WI38 (cell line): ENCODE measurements around the gene NETO1.

ENCODE experiments used
- H3K4me3 ChIP-seq: 2 replicates; pipeline ENCODE4 v1.5.1; 2011; ENCODE audit warnings: low read depth, mild to moderate bottlenecking, control low read depth, low read length
- TF ChIP-seq, protein P1 (sequence below): IDR thresholded peaks from 2 replicates; pipeline ENCODE4 v1.5.1; 2012; ENCODE audit warnings: low read depth, mild to moderate bottlenecking, control low read depth, low read length

NETO1 gene, protein sequence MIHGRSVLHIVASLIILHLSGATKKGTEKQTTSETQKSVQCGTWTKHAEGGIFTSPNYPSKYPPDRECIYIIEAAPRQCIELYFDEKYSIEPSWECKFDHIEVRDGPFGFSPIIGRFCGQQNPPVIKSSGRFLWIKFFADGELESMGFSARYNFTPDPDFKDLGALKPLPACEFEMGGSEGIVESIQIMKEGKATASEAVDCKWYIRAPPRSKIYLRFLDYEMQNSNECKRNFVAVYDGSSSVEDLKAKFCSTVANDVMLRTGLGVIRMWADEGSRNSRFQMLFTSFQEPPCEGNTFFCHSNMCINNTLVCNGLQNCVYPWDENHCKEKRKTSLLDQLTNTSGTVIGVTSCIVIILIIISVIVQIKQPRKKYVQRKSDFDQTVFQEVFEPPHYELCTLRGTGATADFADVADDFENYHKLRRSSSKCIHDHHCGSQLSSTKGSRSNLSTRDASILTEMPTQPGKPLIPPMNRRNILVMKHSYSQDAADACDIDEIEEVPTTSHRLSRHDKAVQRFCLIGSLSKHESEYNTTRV

DNA sequence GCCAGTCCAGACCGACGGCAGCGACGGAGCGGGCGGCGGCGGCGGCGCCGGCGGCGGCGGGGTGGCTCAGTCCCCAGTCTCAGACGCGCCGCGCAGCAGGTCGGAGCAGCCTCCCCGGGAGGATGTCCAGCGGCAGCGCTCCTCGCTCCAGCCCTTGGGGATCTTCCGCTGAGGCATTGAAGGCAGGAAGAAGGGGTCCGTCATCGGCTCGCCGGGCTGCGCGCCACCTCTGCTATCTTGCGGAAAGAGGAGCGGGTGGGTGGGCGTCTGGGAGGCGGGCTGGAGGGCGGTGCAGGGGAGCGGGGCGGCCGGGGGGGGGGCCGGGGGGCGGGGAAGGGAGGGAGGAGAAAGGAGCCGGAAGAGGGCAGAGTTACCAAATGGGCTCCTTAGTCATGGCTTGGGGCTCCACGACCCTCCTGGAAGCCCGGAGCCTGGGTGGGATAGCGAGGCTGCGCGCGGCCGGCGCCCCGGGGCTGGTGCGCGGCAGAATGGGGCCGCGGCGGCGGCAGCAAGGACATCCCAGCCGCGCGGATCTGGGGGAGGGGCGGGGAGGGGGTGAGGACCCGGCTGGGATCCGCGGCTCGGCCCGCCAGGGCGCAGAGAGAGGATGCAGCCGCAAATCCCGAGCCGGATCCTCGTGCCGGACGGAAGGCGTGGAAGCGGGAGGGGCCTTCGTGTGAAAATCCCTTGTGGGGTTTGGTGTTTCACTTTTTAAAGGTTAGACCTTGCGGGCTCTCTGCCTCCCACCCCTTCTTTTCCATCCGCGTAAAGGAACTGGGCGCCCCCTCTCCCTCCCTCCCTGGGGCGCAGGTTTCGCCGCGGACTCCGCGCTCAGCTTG lies at the start of gene NETO1:
Gene NETO1, minus strand, starts transcription at position 242 of the 839 bp plus-strand sequence. CDS start 696 bp downstream, outside the sequence.
- H3K4me3 ChIP-seq, result peak within 1 kb of the TSS; percentile 58
- TF ChIP-seq, protein P1, sequence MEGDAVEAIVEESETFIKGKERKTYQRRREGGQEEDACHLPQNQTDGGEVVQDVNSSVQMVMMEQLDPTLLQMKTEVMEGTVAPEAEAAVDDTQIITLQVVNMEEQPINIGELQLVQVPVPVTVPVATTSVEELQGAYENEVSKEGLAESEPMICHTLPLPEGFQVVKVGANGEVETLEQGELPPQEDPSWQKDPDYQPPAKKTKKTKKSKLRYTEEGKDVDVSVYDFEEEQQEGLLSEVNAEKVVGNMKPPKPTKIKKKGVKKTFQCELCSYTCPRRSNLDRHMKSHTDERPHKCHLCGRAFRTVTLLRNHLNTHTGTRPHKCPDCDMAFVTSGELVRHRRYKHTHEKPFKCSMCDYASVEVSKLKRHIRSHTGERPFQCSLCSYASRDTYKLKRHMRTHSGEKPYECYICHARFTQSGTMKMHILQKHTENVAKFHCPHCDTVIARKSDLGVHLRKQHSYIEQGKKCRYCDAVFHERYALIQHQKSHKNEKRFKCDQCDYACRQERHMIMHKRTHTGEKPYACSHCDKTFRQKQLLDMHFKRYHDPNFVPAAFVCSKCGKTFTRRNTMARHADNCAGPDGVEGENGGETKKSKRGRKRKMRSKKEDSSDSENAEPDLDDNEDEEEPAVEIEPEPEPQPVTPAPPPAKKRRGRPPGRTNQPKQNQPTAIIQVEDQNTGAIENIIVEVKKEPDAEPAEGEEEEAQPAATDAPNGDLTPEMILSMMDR, result no peak

DNA sequence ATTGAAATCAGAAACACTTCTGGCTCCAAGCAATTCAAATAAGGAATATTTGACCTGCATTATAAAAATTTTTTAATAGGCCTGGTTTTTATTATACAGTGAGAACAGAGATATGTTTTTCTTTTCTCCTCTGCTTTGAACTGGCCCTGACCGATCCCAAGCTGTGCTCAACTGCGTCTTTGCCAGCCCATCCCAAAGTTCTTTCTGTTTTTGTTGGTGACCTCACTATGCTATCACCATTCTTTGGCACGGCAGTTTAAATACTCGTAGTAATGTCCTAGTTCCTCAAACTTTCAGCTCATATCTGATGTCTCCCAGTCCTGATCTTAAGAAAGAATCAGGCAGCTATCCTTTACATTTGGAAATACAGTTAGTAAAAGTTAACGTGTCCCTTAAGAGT lies 42.3 kb upstream of the NETO1 start:
- no peak overlapping the region for H3K4me3 ChIP-seq
- TF ChIP-seq, protein P1, result no peak

DNA sequence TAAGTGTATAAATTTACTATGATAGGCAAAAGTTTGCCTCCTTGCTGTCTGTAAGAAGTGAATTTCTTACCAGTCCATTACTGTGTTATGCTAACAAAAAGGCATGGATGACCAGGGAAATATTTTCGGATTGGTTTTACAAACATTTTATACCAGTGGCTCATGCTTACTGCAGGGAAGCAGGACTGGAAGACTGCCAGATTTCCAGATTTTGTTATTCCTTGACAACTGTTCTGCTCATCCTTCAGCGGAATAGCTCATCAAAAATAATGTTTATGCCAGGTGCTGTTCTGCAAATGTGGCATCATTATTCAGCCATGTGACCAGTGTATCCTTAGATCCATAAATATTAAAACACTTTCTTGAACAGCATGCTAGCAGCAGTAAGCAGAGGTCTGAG lies 40.4 kb upstream of the NETO1 start:
- TF ChIP-seq, protein P1, result no peak
- no peak overlapping the region for H3K4me3 ChIP-seq

DNA sequence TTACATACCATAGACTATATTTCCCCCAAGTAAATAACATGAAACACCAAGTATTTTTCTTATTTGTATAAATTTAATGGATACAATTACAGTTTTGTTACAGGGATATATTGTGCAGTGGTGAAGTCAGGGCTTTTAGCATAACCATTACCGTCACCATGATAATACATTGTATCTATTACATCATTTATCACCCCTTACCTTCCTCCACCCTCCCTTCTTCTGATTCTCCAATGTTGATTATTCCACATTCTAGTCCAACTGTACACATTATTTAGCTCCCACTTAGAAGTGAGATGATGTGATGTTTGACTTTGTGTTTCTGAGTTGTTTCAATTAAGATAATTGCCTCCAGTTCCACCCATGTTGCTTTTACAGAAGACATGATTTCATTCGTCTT lies 35.2 kb upstream of the NETO1 start:
- TF ChIP-seq, protein P1, result no peak
- no peak overlapping the region for H3K4me3 ChIP-seq

DNA sequence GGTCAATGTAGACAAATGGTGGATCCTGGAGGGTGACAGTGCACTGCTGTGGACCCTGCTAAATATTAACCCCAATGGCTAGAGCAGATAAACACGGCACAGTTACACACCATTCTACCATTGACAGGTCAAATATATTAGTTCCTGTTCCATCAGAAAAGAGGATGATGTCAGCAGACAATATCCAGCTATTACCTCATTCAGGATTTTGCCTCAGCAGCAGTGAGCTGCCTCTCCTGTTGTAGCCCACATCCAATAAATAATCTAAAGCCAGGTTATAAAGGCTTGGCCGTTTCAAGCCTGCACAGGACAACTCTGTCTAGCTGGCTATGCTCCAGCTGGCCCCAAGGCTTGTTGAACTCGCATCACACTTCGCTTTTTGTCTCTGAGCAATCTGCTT lies 31.6 kb upstream of the NETO1 start:
- TF ChIP-seq, protein P1, result no peak
- no peak overlapping the region for H3K4me3 ChIP-seq

DNA sequence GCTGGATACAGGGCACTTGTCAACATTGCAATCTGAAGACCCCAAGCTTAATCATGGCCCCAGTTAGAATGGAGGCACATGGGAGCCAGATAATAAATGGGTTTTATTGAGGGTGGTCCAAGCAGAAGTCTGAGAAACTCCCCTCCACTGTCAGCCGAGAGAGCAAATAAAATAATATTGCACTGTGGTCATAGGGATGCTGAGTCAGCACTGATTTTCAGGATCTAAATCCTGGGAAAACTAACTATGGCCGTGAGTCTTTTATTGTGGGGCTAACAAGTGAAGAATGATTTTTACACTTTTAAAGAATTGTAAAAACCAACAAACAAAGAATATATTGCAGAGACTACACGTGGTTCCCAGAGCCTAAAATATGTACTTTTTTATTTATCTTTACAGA lies 31.1 kb upstream of the NETO1 start:
- TF ChIP-seq, protein P1, result no peak
- H3K4me3 ChIP-seq, result no peak overlapping the region
